Ishikawa (cell line): ENCODE results near the gene NEGR1.

Source experiments
- CEBPB ChIP-seq: IDR thresholded peaks from 2 replicates; pipeline ENCODE4 v1.6.1; 2012
- CREB1 ChIP-seq: IDR thresholded peaks from 2 replicates; pipeline ENCODE4 v1.6.1; 2012; ENCODE audit warnings: low read depth
- EGR1 ChIP-seq: IDR thresholded peaks from 2 replicates; pipeline ENCODE4 v1.6.1; 2012
- EP300 ChIP-seq: IDR thresholded peaks from 2 replicates; pipeline ENCODE4 v1.6.1; 2012; ENCODE audit warnings: borderline replicate concordance
- FOXM1 ChIP-seq: IDR thresholded peaks from 2 replicates; pipeline ENCODE4 v1.6.1; 2012; ENCODE audit warnings: low read depth, borderline replicate concordance
- NFIC ChIP-seq: IDR thresholded peaks from 2 replicates; pipeline ENCODE4 v1.6.1; 2012
- RAD21 ChIP-seq: IDR thresholded peaks from 2 replicates; pipeline ENCODE4 v1.6.1; 2012; ENCODE audit warnings: low read depth
- REST ChIP-seq: IDR thresholded peaks from 2 replicates; pipeline ENCODE4 v1.6.1; 2012; ENCODE audit warnings: low read depth, mild to moderate bottlenecking
- TAF1 ChIP-seq: IDR thresholded peaks from 2 replicates; pipeline ENCODE4 v1.6.1; 2012; ENCODE audit warnings: low read depth, mild to moderate bottlenecking
- TCF12 ChIP-seq: IDR thresholded peaks from 2 replicates; pipeline ENCODE4 v1.6.1; 2012; ENCODE audit warnings: low read depth
- TEAD4 ChIP-seq: IDR thresholded peaks from 2 replicates; pipeline ENCODE4 v1.6.1; 2012
- USF1 ChIP-seq: IDR thresholded peaks from 2 replicates; pipeline ENCODE4 v1.6.1; 2012
- YY1 ChIP-seq: IDR thresholded peaks from 2 replicates; pipeline ENCODE4 v1.6.1; 2012; ENCODE audit warnings: low read depth
- ZBTB7A ChIP-seq: IDR thresholded peaks from 2 replicates; pipeline ENCODE4 v1.6.1; 2012; ENCODE audit warnings: low read depth
- TF ChIP-seq, protein P1 (sequence below): IDR thresholded peaks from 2 replicates; pipeline ENCODE4 v1.6.1; 2012

The NEGR1 gene

DNA sequence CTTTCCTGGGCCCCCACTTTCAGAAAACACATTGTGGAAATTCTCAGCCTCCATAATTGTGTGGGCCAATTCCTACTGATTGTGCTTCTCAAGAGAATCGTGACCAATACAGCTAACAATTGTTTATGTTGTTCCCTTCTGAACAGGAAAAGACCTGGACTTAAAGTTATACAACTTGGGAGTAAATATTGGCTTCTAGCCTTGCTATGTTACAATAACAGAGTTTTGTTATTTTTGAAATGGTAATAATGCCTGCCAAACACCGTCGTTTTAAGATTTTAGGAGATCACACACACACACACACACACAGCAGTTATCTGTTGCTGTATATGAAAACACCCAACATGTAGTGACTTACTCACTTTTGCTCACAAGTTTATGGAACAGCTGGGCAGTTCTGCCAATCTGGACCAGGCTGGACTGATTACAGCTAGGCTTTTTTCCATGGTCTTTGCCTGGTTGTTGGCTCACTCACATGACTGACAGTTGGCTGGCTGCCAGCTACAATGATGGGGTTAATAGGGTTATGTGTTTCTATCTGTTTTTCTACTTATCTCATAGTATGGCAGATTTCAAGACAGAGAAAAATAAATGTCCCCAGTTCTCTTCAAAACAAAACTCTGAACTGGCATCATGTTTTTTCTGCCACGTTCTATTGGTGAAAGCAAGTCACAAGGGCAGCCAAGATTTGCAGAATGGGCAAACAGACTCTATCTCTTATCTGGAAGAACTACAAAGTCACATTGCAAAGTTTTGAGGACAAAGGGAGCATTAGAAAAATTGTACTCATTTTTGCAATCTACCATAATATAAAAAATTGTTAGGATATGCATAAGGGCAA, 447.5 kb downstream of the NEGR1 start:
- no peak for TF ChIP-seq FOXM1
- TF ChIP-seq NFIC = no peak
- TF ChIP-seq CEBPB = no peak
- no peak for TF ChIP-seq EP300
- no peak for TF ChIP-seq TCF12
- no peak for TF ChIP-seq REST
- TF ChIP-seq CREB1 = no peak
- TF ChIP-seq YY1 = no peak
- TF ChIP-seq, protein P1, sequence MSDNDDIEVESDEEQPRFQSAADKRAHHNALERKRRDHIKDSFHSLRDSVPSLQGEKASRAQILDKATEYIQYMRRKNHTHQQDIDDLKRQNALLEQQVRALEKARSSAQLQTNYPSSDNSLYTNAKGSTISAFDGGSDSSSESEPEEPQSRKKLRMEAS = no peak
- TF ChIP-seq ZBTB7A = no peak
- no peak for TF ChIP-seq EGR1
- no peak for TF ChIP-seq USF1
- TF ChIP-seq TAF1 = no peak
- TF ChIP-seq RAD21 = no peak
- TF ChIP-seq TEAD4 = no peak

DNA sequence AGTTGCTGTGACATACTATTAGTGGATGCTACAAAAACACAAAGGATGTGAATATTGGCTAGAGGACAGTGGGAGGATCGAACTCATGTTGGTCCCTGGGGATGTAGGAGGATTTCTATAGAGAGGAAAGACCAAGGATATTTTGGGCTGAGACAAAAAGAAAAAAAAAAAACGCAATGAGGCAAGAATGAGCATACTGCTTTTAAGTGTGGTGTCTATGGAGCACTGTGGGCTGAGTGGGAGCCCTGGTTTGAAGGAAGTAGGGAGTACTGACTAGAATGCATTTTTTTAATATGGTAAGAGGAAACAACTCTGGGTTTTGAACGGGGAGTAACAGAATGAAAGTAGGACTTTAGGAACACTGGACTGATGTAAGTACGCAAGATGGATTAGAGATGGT, 450.7 kb downstream of the NEGR1 start:
- TF ChIP-seq TEAD4 (no peak), YY1 (no peak), NFIC (no peak), REST (no peak), CEBPB (no peak), EGR1 (no peak), USF1 (no peak), ZBTB7A (no peak), TAF1 (no peak), CREB1 (no peak), RAD21 (no peak), EP300 (no peak), TCF12 (no peak), FOXM1 (no peak)
- TF ChIP-seq, protein P1 = no peak

- no peak for TF ChIP-seq USF1
- TF ChIP-seq FOXM1 = no peak
- no peak for TF ChIP-seq NFIC
- TF ChIP-seq TEAD4 = no peak
- TF ChIP-seq YY1 = no peak
- no peak for TF ChIP-seq TCF12
- TF ChIP-seq TAF1 = no peak
- TF ChIP-seq EP300 = no peak
- TF ChIP-seq, protein P1 = no peak
- no peak for TF ChIP-seq CREB1
- TF ChIP-seq ZBTB7A = no peak
Observed at GRCh38 chr1:71829346-71829745, 453.0 kb downstream of the NEGR1 start.

GRCh38 chr1:71828431-71829012, 453.8 kb downstream of the NEGR1 start:
- TF ChIP-seq EP300 = no peak
- no peak for TF ChIP-seq ZBTB7A
- TF ChIP-seq YY1 = no peak

- no peak for TF ChIP-seq YY1
- no peak for TF ChIP-seq TAF1
- no peak for TF ChIP-seq CREB1
- no peak for TF ChIP-seq TCF12
- no peak for TF ChIP-seq TEAD4
- TF ChIP-seq EP300 = no peak
- TF ChIP-seq RAD21 = no peak
- TF ChIP-seq, protein P1 = no peak
- no peak for TF ChIP-seq CEBPB
- no peak for TF ChIP-seq FOXM1
- TF ChIP-seq REST = no peak
- TF ChIP-seq EGR1 = no peak
- TF ChIP-seq NFIC = no peak
- TF ChIP-seq ZBTB7A = no peak
- TF ChIP-seq USF1 = no peak
Observed at GRCh38 chr1:71823708-71824305, 458.5 kb downstream of the NEGR1 start.
